PC-9 (cell line): ENCODE data around the gene CAPN3.

Experiments
- CTCF ChIP-seq: fragments of 200-600 bp; sonication (generic); conservative IDR thresholded peaks from 2 replicates; pipeline ENCODE4 v1.6.1; 2017; ENCODE audit warnings: mixed run types, antibody characterized with exemption, mild to moderate bottlenecking, moderate library complexity
- EZH2 ChIP-seq: fragments of 200-600 bp; sonication (generic); IDR thresholded peaks from 2 replicates; pipeline ENCODE4 v1.8.0; 2017; ENCODE audit warnings: antibody characterized with exemption, low read depth

GRCh38 chr15:42359249-42359648 lies at the start of gene CAPN3:
- TF ChIP-seq CTCF (no peak), EZH2 (no peak)
